Choroid plexus epithelial cell (primary cell): Measurements from ENCODE around the gene TTC23.

Experiments used
- DNase-seq: peaks from one replicate; pipeline ENCODE4 v3.0.0-alpha.2; 2010; ENCODE audit warnings: low read depth
- H3K4me3 ChIP-seq: 2 replicates; pipeline ENCODE4 v1.5.1; 2011; ENCODE audit warnings: low read depth, mild to moderate bottlenecking, control low read depth, low read length, moderate library complexity
- CTCF ChIP-seq: conservative IDR thresholded peaks from 2 replicates; pipeline ENCODE4 v1.5.1; 2011; ENCODE audit warnings: low read depth, mild to moderate bottlenecking, control low read depth, inconsistent platforms, low read length, moderate library complexity

TTC23 gene

GRCh38 chr15:99155961-99156443, 93.4 kb downstream of the TTC23 start:
- H3K4me3 ChIP-seq: no peak overlapping the region
- no peak for TF ChIP-seq CTCF
- DNase-seq: no peak

- H3K4me3 ChIP-seq: no peak overlapping the region
- DNase-seq: no peak
- no peak for TF ChIP-seq CTCF
Measured at GRCh38 chr15:99154271-99154670, 95.1 kb downstream of the TTC23 start.

- TF ChIP-seq CTCF: no peak
- no peak overlapping the region for H3K4me3 ChIP-seq
- no peak for DNase-seq
Measured at GRCh38 chr15:99153026-99153535, 96.3 kb downstream of the TTC23 start.

- DNase-seq: no peak
- H3K4me3 ChIP-seq: no peak overlapping the region
- no peak for TF ChIP-seq CTCF
Measured at GRCh38 chr15:99151156-99151555, 98.2 kb downstream of the TTC23 start.

- no peak overlapping the region for H3K4me3 ChIP-seq
- no peak for DNase-seq
- TF ChIP-seq CTCF: no peak
Measured at GRCh38 chr15:99149366-99149765, 100.0 kb downstream of the TTC23 start.

- DNase-seq: no peak
- TF ChIP-seq CTCF: no peak
- no peak overlapping the region for H3K4me3 ChIP-seq
Measured at GRCh38 chr15:99148851-99149276, 100.5 kb downstream of the TTC23 start.

GRCh38 chr15:99146661-99147060, 102.7 kb downstream of the TTC23 start:
- no peak overlapping the region for H3K4me3 ChIP-seq
- no peak for DNase-seq
- no peak for TF ChIP-seq CTCF
